Measurements from ENCODE around the gene ZNF619.

DNA sequence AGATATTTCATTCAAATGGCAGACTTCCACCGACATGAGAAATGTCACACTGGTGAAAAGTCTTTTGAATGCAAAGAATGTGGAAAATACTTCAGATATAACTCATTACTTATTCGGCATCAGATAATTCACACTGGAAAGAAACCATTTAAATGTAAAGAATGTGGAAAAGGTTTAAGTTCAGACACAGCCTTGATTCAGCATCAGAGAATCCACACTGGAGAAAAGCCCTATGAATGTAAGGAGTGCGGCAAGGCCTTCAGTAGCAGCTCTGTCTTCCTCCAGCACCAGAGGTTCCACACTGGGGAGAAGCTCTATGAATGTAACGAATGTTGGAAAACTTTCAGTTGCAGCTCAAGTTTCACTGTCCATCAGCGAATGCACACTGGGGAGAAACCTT lies 39.3 kb downstream of the ZNF619 start:
- TF ChIP-seq, protein P1, sequence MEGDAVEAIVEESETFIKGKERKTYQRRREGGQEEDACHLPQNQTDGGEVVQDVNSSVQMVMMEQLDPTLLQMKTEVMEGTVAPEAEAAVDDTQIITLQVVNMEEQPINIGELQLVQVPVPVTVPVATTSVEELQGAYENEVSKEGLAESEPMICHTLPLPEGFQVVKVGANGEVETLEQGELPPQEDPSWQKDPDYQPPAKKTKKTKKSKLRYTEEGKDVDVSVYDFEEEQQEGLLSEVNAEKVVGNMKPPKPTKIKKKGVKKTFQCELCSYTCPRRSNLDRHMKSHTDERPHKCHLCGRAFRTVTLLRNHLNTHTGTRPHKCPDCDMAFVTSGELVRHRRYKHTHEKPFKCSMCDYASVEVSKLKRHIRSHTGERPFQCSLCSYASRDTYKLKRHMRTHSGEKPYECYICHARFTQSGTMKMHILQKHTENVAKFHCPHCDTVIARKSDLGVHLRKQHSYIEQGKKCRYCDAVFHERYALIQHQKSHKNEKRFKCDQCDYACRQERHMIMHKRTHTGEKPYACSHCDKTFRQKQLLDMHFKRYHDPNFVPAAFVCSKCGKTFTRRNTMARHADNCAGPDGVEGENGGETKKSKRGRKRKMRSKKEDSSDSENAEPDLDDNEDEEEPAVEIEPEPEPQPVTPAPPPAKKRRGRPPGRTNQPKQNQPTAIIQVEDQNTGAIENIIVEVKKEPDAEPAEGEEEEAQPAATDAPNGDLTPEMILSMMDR (IDR thresholded peaks at IDR 0.05) = no peak
- TF ChIP-seq POLR2A (IDR thresholded peaks at IDR 0.05) (no peak), EP300 (IDR thresholded peaks at IDR 0.05) (no peak)

All from tibial nerve (tissue), 4 donors.